Measurements from ENCODE around the gene TBC1D25. TPM values are rescaled to one million over a fixed set of nuclear protein-coding genes. Genes with fewer than 3 reads are reported as not detected.
A peak's percentile ranks its signal among the peaks of the same experiment; 100 is the strongest.

Gene TBC1D25
- total and polyA plus RNA-seq, 2 donors from 2014 or later = 6.0 to 16.3 TPM

- Histone ChIP-seq H3K9me3 (ENCODE audit: control insufficient read depth in 2 of 3, insufficient read depth in 1 of 3, low read length in 3 of 3) (no peaks in the 10 kb centered on the region), H3K4me1 (ENCODE audit: control insufficient read depth in 2 of 3, insufficient read depth in 2 of 3, low read depth in 1 of 3, low read length in 3 of 3) (no peaks in the 10 kb centered on the region), H3K4me3 (ENCODE audit: low read length in 3 of 3) (no peak overlapping the region), H3K27me3 (ENCODE audit: control insufficient read depth, insufficient read depth, low read length) (no peaks in the 10 kb centered on the region), H3K36me3 (ENCODE audit: control insufficient read depth in 2 of 3, insufficient read depth in 3 of 3, low read length in 3 of 3) (no peaks in the 10 kb centered on the region), H3K9ac (ENCODE audit: low read length in 3 of 3) (no peak overlapping the region), H3K27ac (ENCODE audit: low read depth in 2 of 2, low read length in 2 of 2) (no peak overlapping the region)
- TF ChIP-seq CTCF (IDR thresholded peaks at IDR 0.05; ENCODE audit: borderline replicate concordance, extremely low read depth, insufficient read depth) = no peak
- FAIRE-seq (no peak), DNase-seq (peak in 1 of 5 donors; percentile 28)
- intact Hi-C loops (cut with DNase I) = no loop called here
These were observed 42.9 kb upstream of the TBC1D25 start for GRCh38 chrX:48496660-48497059.

GRCh38 chrX:48497871-48498270 is 41.6 kb upstream of the TBC1D25 start:
- Histone ChIP-seq H3K9me3 (ENCODE audit: control insufficient read depth in 2 of 3, insufficient read depth in 1 of 3, low read length in 3 of 3) (no peaks in the 10 kb centered on the region), H3K4me3 (ENCODE audit: low read length in 3 of 3) (no peak overlapping the region), H3K27me3 (ENCODE audit: control insufficient read depth, insufficient read depth, low read length) (no peaks in the 10 kb centered on the region), H3K27ac (ENCODE audit: low read depth in 2 of 2, low read length in 2 of 2) (no peak overlapping the region), H3K4me1 (ENCODE audit: control insufficient read depth in 2 of 3, insufficient read depth in 2 of 3, low read depth in 1 of 3, low read length in 3 of 3) (no peaks in the 10 kb centered on the region), H3K36me3 (ENCODE audit: control insufficient read depth in 2 of 3, insufficient read depth in 3 of 3, low read length in 3 of 3) (no peaks in the 10 kb centered on the region), H3K9ac (ENCODE audit: low read length in 3 of 3) (no peak overlapping the region)
- no peak for TF ChIP-seq CTCF (IDR thresholded peaks at IDR 0.05; ENCODE audit: borderline replicate concordance, extremely low read depth, insufficient read depth)
- intact Hi-C loops (cut with DNase I) = no loop called here
- FAIRE-seq (no peak), DNase-seq (peak in 1 of 5 donors; percentile 12)

GRCh38 chrX:48498374-48498809 is 41.1 kb upstream of the TBC1D25 start:
- intact Hi-C loops (cut with DNase I) = no loop called here
- Histone ChIP-seq H3K9me3 (ENCODE audit: control insufficient read depth in 2 of 3, insufficient read depth in 1 of 3, low read length in 3 of 3) (no peaks in the 10 kb centered on the region), H3K4me3 (ENCODE audit: low read length in 3 of 3) (no peak overlapping the region), H3K27me3 (ENCODE audit: control insufficient read depth, insufficient read depth, low read length) (no peaks in the 10 kb centered on the region), H3K27ac (ENCODE audit: low read depth in 2 of 2, low read length in 2 of 2) (no peak overlapping the region), H3K9ac (ENCODE audit: low read length in 3 of 3) (no peak overlapping the region), H3K4me1 (ENCODE audit: control insufficient read depth in 2 of 3, insufficient read depth in 2 of 3, low read depth in 1 of 3, low read length in 3 of 3) (no peaks in the 10 kb centered on the region), H3K36me3 (ENCODE audit: control insufficient read depth in 2 of 3, insufficient read depth in 3 of 3, low read length in 3 of 3) (no peaks in the 10 kb centered on the region)
- no peak for TF ChIP-seq CTCF (IDR thresholded peaks at IDR 0.05; ENCODE audit: borderline replicate concordance, extremely low read depth, insufficient read depth)
- FAIRE-seq (no peak), DNase-seq (no peak)

GRCh38 chrX:48504261-48504660 is 35.3 kb upstream of the TBC1D25 start:
- TF ChIP-seq CTCF (IDR thresholded peaks at IDR 0.05; ENCODE audit: borderline replicate concordance, extremely low read depth, insufficient read depth) = no peak
- FAIRE-seq = no peak
- no peaks in the 10 kb centered on the region for H3K27me3 ChIP-seq (ENCODE audit: control insufficient read depth, insufficient read depth, low read length)

More at GRCh38 chrX:48504261-48504660, 35.3 kb upstream of the TBC1D25 start:
- Histone ChIP-seq H3K36me3 (ENCODE audit: control insufficient read depth in 2 of 3, insufficient read depth in 3 of 3, low read length in 3 of 3) (no peaks in the 10 kb centered on the region), H3K9ac (ENCODE audit: low read length in 3 of 3) (no peak overlapping the region), H3K9me3 (ENCODE audit: control insufficient read depth in 2 of 3, insufficient read depth in 1 of 3, low read length in 3 of 3) (no peaks in the 10 kb centered on the region), H3K27ac (ENCODE audit: low read depth in 2 of 2, low read length in 2 of 2) (no peak overlapping the region), H3K4me3 (ENCODE audit: low read length in 3 of 3) (no peak overlapping the region), H3K4me1 (ENCODE audit: control insufficient read depth in 2 of 3, insufficient read depth in 2 of 3, low read depth in 1 of 3, low read length in 3 of 3) (no peaks in the 10 kb centered on the region)
- no peak for DNase-seq
- intact Hi-C loops (cut with DNase I) = no loop called here
